ENCODE results near the gene GARRE1.

DNA sequence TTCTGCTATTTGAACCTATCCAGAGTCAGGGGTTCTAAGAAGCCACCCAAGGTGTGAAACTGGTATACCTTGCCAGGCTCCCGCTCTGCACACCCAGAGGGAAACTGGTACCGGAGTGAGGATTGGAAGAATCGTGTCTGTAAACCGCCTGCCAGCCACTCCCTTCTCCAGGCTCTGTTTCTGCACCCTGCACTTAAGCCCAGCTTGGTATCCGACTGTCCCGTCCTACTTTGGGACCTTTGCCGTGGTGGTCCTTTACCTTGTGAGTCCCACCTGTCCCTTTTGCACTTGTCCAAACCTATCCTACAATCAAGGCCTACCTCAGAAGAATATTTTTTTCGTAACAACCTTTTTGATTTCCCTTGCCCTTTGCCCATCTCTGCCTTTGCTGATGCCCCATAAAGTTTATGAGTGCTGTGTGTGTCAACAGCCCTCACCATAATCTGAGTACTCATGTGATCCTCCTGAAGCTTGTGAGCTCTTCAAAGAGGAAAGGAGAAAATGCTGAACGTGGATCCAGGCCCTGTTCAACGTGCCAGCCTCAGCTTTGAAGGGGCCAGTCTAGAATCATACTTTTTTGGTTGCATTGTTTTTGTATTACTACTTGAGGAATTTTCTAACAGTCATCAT lies 44.7 kb downstream of the GARRE1 start:
- TF ChIP-seq, protein P1, sequence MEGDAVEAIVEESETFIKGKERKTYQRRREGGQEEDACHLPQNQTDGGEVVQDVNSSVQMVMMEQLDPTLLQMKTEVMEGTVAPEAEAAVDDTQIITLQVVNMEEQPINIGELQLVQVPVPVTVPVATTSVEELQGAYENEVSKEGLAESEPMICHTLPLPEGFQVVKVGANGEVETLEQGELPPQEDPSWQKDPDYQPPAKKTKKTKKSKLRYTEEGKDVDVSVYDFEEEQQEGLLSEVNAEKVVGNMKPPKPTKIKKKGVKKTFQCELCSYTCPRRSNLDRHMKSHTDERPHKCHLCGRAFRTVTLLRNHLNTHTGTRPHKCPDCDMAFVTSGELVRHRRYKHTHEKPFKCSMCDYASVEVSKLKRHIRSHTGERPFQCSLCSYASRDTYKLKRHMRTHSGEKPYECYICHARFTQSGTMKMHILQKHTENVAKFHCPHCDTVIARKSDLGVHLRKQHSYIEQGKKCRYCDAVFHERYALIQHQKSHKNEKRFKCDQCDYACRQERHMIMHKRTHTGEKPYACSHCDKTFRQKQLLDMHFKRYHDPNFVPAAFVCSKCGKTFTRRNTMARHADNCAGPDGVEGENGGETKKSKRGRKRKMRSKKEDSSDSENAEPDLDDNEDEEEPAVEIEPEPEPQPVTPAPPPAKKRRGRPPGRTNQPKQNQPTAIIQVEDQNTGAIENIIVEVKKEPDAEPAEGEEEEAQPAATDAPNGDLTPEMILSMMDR (IDR thresholded peaks at IDR 0.05), result no peak
- TF ChIP-seq POLR2A (IDR thresholded peaks at IDR 0.05), result no peak

Measured in adrenal gland (tissue), 5 donors.